GM12864 (cell line): Measurements from ENCODE around the gene NCBP1.
A peak's percentile ranks its signal among the peaks of the same experiment; 100 is the strongest.

Experiments used
- DNase-seq: peaks from one replicate; pipeline ENCODE4 v3.0.0-alpha.2; 2011; ENCODE audit warnings: low read depth
- H3K4me3 ChIP-seq: 2 replicates; pipeline ENCODE4 v1.5.1; 2011; ENCODE audit warnings: mild to moderate bottlenecking, low read depth, low read length, control low read depth
- TF ChIP-seq, protein P1 (sequence below): IDR thresholded peaks from 2 replicates; pipeline ENCODE4 v1.5.1; 2011; ENCODE audit warnings: low read depth, mild to moderate bottlenecking, moderate library complexity, low read length, control low read depth, inconsistent platforms; ENCODE audit errors: missing control alignments

The NCBP1 gene

DNA sequence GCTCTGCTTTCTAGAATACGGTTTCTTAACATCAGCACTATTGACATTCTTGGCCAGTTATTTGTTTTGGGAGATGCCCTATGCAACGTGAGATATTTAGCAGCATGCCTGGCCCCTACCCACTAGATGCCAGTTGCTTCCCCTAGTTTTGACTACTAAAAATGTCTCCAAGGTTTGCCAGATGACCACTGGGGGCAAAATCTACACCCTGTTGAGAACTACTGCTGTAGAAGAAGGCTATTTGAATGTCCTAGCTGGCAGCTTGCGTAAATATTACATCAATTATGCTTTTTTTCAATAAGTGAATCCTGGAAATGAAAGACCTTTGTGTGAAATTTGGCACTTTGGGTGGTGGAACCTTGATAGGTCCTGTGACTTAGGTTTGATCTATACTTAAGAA is 5.0 kb downstream of the NCBP1 start:
- H3K4me3 ChIP-seq: no peak overlapping the region
- TF ChIP-seq, protein P1, sequence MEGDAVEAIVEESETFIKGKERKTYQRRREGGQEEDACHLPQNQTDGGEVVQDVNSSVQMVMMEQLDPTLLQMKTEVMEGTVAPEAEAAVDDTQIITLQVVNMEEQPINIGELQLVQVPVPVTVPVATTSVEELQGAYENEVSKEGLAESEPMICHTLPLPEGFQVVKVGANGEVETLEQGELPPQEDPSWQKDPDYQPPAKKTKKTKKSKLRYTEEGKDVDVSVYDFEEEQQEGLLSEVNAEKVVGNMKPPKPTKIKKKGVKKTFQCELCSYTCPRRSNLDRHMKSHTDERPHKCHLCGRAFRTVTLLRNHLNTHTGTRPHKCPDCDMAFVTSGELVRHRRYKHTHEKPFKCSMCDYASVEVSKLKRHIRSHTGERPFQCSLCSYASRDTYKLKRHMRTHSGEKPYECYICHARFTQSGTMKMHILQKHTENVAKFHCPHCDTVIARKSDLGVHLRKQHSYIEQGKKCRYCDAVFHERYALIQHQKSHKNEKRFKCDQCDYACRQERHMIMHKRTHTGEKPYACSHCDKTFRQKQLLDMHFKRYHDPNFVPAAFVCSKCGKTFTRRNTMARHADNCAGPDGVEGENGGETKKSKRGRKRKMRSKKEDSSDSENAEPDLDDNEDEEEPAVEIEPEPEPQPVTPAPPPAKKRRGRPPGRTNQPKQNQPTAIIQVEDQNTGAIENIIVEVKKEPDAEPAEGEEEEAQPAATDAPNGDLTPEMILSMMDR: peak; percentile 37
- no peak for DNase-seq

DNA sequence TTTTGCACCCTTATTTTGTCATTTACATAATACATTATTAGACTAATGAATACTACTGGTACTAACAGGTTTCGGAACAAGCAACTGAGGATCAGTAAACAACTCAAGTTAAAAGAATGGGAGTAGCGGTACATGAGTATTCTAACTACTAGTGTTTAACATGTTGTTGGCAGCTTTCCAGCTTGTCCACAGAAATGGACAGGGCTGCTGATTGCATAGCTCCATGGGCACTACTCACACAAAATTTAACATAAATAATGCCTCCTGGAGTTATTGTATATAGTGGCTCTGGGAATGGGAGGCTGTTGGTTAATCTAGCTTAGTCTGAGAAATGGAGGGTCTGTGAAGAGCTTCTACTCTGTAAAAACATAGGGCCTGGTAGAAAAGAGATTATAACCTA is 6.7 kb downstream of the NCBP1 start:
- DNase-seq: no peak
- TF ChIP-seq, protein P1: no peak
- no peak overlapping the region for H3K4me3 ChIP-seq

DNA sequence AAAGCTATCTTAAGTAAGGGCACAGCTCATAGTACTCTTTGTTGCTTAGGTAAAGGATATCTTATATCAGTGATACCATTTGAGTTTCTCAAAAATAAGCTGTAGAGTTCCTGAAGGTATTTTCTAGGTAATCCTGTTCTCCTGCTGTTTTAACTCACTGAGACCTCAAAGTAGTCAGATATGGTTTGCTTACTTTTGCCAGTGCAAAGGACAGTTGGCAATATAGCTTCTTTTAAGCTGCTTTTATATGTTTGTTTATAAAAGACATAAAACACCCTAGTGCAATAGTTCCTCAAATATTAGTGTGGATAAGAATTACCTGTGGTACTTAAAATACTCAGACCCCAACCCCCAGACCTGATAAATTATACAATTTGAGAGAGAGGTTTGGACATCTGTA is 12.1 kb downstream of the NCBP1 start:
- TF ChIP-seq, protein P1: no peak
- DNase-seq: no peak
- H3K4me3 ChIP-seq: no peak overlapping the region

DNA sequence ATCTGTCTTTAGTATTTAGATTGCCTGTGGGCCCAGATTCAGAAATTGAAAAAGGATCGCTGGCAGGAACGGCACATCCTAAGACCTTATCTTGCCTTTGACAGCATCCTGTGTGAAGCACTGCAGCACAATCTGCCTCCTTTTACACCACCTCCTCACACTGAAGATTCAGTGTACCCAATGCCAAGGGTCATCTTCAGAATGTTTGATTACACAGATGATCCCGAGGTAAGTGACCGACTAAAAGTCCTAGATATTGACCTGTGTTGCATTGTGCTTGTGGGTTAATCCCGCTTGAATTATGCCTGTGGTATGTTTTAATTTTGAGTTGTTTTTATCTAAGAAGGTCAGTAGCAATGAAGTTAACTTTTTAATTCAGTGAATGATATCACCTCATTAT is 14.4 kb downstream of the NCBP1 start:
- DNase-seq: no peak
- no peak overlapping the region for H3K4me3 ChIP-seq
- TF ChIP-seq, protein P1: no peak

DNA sequence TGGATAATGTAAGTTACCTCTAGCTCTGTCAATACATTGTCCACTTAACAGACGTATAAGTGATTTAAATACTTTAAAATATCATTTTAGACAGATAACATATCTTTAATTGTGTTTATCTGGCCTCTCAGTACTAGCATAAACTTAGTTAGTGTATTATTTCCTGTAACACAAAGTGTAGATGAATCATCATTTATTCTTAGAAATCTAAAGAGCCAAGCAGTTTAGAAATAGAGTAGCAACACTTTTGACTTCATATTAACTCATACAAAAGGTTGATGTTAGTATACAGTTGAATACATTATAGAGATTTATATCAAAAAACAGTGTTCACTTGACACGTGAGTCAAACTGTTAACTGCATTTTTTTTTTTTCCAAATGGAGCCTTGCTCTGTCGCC is 18.0 kb downstream of the NCBP1 start:
- no peak for DNase-seq
- TF ChIP-seq, protein P1: no peak
- no peak overlapping the region for H3K4me3 ChIP-seq

DNA sequence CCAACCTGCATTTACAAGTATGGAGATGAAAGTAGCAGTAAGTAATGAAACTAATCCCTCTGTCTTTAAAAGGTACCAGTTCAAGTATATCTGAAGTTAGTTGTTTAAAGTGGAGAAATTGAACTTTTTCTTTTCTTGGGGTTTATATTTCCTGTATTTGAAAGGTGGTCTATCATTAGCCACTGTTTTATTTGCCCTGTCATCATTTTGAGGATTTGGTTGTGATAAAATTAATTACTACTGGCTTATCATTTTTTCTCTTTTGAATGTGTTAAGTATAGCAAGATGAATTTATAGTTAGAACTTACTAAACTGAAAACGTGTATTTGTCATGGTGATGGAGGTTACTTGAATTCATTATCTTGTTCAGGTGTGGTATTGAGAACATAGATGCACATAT is 25.1 kb downstream of the NCBP1 start:
- TF ChIP-seq, protein P1: no peak

DNA sequence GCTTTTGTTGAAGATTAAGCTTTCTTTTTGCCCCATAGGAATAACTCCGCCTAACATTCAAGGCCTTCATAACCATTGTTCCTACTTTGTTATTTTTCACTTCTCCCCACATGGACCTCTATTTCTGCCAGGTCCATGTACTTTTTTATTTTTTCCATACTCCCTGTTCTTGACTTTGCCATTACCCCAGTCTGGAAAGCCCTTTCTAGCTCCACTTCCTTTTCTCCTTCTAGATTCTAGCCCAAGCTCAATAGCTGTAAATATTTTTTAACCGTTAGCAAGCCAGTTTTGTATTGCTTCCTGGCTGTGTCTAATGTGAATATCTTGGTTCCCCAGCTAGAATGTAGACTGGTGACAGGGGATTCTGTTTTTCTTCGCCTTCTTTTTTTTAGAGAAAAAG is 26.1 kb downstream of the NCBP1 start:
- no peak overlapping the region for H3K4me3 ChIP-seq
- DNase-seq: no peak
- TF ChIP-seq, protein P1: no peak

More for the DNA sequence above, 25.1 kb downstream of the NCBP1 start:
- no peak overlapping the region for H3K4me3 ChIP-seq
- DNase-seq: no peak
